ENCODE measurements around the gene LARP4B.
"Not testable (repeated sequence)": the region's sequence is repeated elsewhere in the genome, so short reads cannot be mapped to it uniquely, and the experiment has no call there.

The LARP4B gene

GRCh38 chr10:786633-787474, 144.7 kb downstream of the LARP4B start:
- no peak for DNase-seq (ENCODE audit: low read depth)

DNA sequence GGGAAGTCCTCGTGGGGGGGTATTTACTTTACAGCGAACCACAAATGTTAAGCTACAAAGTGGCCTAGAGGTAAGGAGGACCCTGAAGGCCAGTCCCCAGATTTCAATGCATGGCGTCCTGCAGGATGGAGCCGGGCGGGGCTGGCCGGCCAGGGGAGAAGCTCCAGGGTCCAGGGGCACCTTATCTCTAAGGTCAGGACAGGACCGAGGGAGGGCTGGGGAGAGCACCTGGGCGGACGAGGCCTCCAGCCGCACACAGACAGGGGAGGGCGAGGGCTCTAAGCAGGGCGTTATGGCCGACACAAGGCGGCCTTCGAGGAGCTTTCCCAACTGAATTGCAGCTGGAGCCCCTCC, 145.7 kb downstream of the LARP4B start:
- no peak for DNase-seq (ENCODE audit: low read depth)

DNA sequence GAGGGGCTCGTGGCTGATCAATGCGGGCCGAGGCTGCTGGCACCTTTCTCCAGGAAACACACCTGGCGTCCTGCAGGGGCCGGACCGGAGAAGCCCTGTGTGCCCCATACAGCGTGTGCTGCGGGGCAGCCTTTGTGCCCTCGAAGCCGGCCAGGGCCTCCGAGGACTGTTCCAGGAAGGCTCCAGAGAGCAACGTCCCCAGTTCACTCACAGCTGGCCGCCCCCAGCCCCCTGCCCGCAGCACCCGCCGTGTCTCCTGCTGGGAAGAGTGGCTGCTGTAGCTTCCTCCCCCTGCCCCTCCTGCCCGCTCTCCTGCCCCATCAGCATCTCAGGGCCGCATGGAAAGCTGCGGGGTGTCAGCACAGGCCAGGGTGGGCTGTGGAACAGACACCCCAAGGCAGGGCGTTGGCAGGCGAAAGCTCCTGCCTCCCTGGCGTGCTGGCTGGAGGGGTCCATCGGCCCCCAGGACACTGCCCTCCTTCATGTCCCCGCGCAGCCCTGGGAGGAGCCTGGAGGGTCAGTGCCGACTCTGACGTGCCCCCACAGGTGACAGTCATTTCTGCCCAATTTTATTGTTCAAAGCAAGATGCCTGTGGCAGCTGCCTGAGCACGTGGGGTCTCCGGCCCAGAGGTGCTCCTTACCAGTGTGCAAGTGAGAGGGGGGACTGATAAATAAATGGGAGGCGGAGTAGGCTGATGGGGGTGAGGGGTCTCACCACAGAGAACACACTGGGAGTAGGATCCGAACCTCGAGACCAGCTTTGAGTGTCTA, 146.2 kb downstream of the LARP4B start:
- no peak for DNase-seq (ENCODE audit: low read depth)

DNA sequence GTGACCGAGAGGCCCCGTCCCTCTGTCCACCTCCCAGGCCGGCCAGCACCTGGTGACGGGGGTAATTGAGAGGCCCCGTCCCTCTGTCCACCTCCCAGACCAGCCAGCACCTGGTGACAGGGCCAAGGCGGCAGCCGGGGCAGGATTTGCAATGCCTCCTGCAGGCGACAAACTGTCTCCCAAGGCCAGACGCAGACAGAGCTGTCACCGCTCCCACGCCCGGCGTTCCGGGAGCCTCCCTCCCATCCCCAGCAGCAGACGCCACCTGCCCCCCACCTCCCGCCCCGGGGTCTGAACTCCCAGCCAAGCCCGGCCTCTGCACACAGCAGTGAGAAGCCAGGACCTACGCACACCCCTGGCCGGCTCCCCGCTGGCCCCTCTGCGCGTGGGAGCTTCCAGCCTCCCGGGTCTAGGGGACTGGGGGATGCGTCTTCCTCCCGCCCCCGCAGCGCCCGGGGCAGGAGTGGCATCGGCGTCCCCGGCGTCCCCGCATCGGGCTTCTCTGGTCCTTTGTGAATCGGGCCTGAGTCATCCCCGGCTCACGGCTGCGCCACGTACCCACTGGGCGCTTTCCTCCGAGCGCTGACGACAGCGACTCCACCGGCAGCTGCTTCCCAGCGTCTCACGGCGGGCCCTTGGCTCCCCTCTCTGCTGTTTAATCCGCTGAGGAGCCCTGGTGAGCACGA, 147.0 kb downstream of the LARP4B start:
- no peak for DNase-seq (ENCODE audit: low read depth)

DNA sequence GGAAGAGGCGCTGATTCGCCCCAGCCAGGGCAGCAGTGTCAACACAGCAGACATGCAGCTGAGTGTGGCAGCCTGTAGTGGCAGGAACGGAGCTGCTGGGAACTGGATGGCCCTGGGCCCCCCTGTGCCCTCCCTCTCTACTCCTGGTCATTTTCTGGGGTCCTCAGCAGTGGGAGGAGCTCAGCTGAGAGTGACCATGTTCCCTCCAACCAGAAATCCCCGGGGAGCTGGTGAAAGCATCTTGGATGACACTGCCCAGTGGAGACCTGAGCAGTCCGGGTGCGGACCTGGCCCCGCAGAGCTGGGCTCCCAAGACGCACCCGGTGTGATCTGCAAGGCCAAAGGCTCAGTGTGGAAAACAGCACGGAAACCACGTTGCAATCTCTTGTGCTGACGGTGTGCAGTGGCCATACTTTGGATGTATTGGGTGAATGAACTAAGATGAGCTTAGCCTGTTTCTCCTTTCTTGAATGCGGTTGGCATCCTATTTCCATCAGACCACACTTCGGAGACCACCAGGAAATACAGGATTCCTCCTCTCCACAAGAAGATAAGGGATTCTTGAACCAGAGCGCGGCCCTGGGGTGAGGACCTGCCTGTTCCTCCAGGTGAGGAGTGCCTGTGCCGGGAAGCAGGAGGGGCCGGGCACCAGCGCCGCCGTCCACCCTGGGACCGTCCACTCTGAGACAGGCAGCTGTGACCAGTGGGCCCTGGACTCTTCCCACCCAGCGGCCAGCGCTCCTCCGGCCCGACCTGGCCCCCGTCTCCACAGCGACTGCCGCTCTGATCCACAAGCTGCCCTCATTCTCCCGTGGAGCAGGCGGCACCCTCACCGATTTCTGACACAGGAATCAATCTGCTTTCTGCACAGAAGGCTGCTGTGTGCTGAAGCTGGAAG, 148.5 kb downstream of the LARP4B start:
- no peak for DNase-seq (ENCODE audit: low read depth)

- DNase-seq (ENCODE audit: low read depth), result no peak
These were observed 150.7 kb downstream of the LARP4B start for GRCh38 chr10:780536-781524.

DNA sequence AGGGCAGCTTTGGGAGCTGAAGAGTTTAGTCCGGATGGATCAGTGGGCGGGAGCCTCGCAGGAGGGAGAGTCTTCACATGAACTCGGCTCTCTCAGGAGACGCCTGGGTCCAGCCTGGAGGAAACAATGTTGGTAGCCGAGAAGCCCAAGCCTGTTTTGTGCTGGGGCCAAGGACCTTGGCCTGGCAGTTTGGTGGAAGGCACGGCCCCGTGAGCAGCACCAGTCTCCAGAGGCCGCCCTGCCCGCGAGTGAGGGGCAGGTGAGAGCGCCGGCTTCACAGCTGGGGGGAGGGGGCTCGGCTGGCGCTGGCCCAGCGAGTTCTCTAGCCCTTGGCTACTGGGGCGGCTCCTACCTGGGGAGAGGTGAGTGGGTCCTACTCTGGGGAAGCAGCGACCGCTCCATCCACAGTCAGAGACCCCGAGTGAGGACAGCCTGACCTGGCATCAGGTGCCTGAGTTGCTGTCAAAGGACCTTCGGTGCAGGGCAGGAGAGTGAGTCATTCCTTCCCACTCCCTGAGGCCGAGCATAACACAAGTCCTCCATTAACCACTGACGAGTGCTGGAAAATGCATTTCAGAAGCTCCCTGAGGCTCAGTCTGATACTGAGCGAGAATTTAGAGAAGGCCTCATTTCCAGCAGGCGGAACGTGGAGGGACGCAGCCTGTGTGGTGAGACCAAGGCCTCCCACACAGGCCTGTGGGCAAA, 152.7 kb downstream of the LARP4B start:
- DNase-seq (ENCODE audit: low read depth), result no peak

DNA sequence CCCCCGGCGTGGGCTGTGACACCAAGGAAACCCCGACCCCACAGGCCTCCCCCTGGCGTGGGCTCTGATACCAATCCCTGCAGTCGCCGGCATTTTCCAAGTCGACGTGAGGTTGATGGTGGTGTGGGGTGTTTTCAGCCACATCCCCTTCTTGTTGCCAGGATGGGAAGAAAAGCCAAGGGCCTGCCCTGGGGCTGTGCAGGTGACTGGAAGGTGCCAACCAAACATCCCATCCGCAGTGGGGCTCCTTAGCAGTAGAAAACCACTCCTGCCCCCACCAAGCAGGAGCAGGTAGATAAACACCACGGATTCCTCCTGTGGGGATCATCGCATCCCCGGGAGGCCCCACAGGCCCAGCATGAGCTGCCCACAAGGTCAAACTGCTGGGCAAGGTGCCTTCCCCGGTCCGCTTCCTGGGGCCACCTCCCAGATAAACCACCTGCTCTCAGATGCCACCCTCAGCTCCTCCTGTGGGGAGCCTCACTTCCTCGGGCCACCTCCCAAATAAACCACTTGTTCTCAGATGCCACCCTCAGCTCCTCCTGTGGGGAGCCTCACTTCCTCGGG, 153.5 kb downstream of the LARP4B start:
- DNase-seq (ENCODE audit: low read depth), result no peak

GRCh38 chr10:776772-777171, 154.7 kb downstream of the LARP4B start:
- DNase-seq (ENCODE audit: low read depth), result no peak

DNA sequence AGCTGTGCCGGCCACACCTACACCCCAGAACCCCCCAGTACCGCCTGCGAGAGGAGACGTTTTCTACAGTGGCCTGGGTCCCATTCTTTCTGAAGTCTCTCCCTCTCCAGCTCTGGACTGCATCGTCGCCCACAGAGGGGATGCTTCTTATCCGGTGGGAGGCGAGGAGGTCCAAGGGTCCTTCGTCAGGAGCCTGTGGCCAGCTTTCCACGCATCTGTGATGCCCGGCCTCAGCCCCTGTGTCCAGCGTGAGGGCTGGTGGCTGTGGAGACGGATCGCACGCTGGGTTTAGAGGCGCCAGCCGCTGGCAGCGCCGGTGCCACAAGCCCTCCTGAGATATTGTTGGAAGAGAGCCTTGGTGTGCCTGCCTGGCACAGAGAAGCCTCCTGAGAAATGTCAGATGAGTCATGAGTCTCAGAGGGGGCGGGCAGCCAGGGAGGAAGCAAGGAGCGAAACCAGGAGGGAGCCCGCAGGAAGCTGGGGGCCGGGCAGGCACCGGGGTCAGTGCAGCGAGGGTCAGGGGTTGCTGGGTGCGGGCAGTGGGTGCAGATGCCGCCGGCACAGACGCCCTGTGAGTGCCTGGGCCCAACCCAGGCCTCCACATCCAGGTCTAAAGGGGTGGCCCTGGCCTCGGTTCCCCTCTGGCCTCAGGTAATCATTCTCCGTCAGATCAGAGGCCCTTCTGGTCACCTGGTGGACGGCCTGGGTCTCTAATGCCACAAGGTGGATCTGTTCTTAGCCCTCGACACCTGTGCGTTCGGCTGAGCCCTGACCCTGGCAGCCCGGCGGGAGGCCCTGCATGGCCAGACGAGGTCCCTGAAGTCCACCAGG, 156.0 kb downstream of the LARP4B start:
- DNase-seq (ENCODE audit: low read depth), result no peak

DNA sequence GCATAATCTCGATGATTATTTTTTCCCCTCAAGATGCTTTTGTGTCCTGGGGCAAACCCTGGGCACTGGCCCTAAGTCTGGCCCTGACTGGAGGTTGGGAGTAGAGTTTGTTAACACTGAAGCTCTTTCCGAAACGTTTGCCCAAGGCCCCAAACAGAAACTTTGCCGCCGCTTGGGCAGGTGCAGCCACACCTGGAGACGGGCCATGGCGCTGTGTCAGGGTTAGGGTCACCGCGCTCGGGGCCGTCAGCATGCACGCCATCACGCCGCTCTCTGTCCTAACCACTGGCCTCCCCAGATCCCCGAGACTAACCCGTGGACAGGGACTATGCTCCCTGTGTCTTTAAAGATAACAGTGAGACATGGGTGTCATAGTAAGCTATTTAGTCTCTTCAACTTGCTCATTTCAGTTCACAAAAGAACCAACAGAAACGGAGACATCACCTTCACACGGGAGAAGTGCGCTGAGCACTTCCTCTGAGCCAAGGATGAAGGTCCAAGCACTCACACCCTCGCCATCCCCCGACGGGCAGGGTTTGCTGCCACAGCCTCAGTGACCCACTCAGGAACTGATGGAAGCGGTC, 156.8 kb downstream of the LARP4B start:
- no peak for DNase-seq (ENCODE audit: low read depth)

DNA sequence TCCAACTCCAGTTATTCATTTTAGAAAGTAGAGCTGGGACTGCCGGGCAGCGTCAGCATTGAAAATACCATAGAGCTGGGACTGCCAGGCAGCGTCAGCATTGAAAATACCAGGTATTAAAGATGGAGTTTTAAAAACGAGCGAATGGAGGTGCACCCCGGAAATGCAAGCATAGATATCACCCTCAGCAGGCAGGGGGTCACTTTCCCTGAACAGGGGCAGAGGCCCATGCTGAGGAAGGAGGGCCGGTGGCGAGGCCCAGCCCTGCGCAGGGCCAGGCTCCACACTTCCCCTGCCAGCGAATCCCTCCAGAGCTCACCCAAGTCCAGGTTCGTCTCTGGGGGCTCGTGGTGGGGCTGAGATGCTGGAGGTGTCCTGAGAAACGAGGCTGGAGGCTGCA, 157.3 kb downstream of the LARP4B start:
- no peak for DNase-seq (ENCODE audit: low read depth)

DNA sequence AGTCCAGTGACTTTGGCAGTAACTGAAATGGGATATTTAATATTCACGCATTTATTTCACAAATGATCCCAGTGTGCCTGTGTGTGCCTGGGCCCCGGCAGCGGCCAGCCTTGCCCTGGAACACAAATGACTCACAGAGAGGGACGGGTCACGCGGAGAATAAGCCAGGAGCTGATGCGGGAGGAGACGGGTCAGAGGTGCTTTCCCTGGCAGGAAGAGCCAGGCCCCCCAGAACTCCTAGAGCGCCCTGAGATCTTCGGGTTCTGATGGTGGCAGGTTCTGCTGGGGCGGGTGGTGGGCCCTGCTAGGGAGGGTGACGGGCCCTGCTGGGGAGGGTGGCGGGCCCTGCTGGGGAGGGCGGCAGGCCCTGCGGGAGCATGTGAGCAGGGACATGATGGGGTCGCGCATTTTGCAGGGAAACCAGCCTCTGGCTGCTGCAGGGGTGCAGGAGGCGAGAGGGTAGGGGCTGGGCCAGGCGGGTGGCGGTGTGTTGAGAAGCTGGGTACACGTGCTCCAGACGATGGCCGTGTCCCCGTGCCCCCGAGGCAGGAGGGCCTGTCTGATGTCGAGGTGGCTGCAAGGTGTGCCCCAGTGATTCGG, 157.8 kb downstream of the LARP4B start:
- no peak for DNase-seq (ENCODE audit: low read depth)

- no peak for DNase-seq (ENCODE audit: low read depth)
These were observed 159.3 kb downstream of the LARP4B start for GRCh38 chr10:772227-772637.

- DNase-seq (ENCODE audit: low read depth), result no peak
These were observed 159.9 kb downstream of the LARP4B start for GRCh38 chr10:771647-772046.

DNA sequence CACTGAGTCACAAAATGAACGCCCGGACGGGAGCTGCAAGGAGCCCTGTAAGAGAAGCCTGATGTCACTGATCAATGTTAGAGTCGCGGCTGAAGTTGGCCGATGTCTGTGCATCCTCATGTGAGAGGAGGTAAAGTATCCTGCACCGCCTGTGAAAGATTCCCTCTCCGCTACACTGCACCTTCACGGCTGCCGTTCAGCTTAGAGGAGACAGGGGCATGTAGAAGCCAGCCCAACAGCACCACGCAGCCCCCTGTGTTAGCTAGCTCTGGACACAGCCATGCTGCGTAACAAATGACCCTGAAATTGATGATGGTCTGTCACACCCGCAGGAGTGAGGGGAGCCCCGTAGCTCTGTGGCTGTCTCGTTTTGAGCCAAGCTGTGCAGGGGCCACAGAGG, 160.5 kb downstream of the LARP4B start:
- DNase-seq (ENCODE audit: low read depth), result no peak

- not testable (repeated sequence) for DNase-seq (ENCODE audit: low read depth)
These were observed 161.3 kb downstream of the LARP4B start for GRCh38 chr10:770048-770712.
